CD4-positive, alpha-beta memory T cell (primary cell): ENCODE measurements around the gene CBARP. TPM values are rescaled to one million over a fixed set of nuclear protein-coding genes. Genes with fewer than 3 reads are reported as not detected.

Experiments used
- CTCF ChIA-PET: fragments of 350-600 bp; sonication (Branson Sonifier 250); formaldehyde crosslinking; loops from one replicate; lab custom pipeline; 2021; ENCODE audit warnings: inconsistent platforms; ENCODE audit not compliant: partially characterized antibody; lab: Charles Lee
- POLR2A ChIA-PET: fragments of 350-600 bp; sonication (Branson Sonifier 250); formaldehyde crosslinking; loops from one replicate; lab custom pipeline; 2021; ENCODE audit not compliant: partially characterized antibody; lab: Charles Lee
- DNase-seq, 5 donors: peaks; one replicate each; pipeline versions ENCODE4 v3.0.0 to v3.0.0-alpha.2; 2020 to 2022; ENCODE audit warnings: mixed read lengths in 1 of 5
- H3K27ac ChIP-seq: one replicate; pipeline ENCODE4 v1.7.0; 2013; ENCODE audit warnings: low read depth, low read length
- H3K27me3 ChIP-seq: 2 replicates; pipeline ENCODE4 v1.7.0; 2013; ENCODE audit warnings: mild to moderate bottlenecking, low read length, moderate library complexity; ENCODE audit not compliant: insufficient read depth
- H3K36me3 ChIP-seq: 2 replicates; pipeline ENCODE4 v1.7.0; 2013; ENCODE audit warnings: mild to moderate bottlenecking, low read length, moderate library complexity; ENCODE audit not compliant: insufficient read depth
- H3K4me1 ChIP-seq: 2 replicates; pipeline ENCODE4 v1.7.0; 2013; ENCODE audit warnings: mild to moderate bottlenecking, low read length, moderate library complexity; ENCODE audit not compliant: insufficient read depth
- H3K4me3 ChIP-seq, 2 donors: one replicate each; pipeline ENCODE4 v1.7.0; 2013; ENCODE audit warnings: low read length in 2 of 2, mild to moderate bottlenecking in 1 of 2
- H3K9me3 ChIP-seq, 2 donors: one replicate each; pipeline ENCODE4 v1.7.0; 2013; ENCODE audit warnings: low read length in 2 of 2, control low read depth in 1 of 2; ENCODE audit not compliant: control insufficient read depth in 1 of 2
- H3K27ac Mint-ChIP-seq, 7 donors: one replicate each; pipeline ENCODE4 v1.8.0; 2020 to 2021; ENCODE audit warnings: mixed read lengths in 7 of 7, mild to moderate bottlenecking in 6 of 7, inconsistent platforms in 3 of 7, moderate library complexity in 3 of 7
- H3K27me3 Mint-ChIP-seq, 2 donors: one replicate each; pipeline ENCODE4 v1.8.0; 2020 to 2021; ENCODE audit warnings: mixed read lengths in 2 of 2
- H3K36me3 Mint-ChIP-seq, 2 donors: one replicate each; pipeline ENCODE4 v1.8.0; 2020 to 2021; ENCODE audit warnings: mixed read lengths in 2 of 2, inconsistent platforms in 1 of 2, mild to moderate bottlenecking in 1 of 2
- H3K4me1 Mint-ChIP-seq, 4 donors: one replicate each; pipeline ENCODE4 v1.8.0; 2020 to 2021; ENCODE audit warnings: mixed read lengths in 4 of 4, mild to moderate bottlenecking in 1 of 4
- H3K4me3 Mint-ChIP-seq, 8 donors: one replicate each; pipeline ENCODE4 v1.8.0; 2020 to 2021; ENCODE audit warnings: mixed read lengths in 8 of 8, mild to moderate bottlenecking in 7 of 8, moderate library complexity in 6 of 8, inconsistent platforms in 3 of 8
- H3K9me3 Mint-ChIP-seq, 8 donors: one replicate each; pipeline ENCODE4 v1.8.0; 2020 to 2021; ENCODE audit warnings: mixed read lengths in 8 of 8, mild to moderate bottlenecking in 5 of 8, inconsistent platforms in 3 of 8, moderate library complexity in 1 of 8
- intact Hi-C: fragments of 100-400 bp; cut with micrococcal nuclease; formaldehyde crosslinking; loops from one replicate; pipeline ENCODE4 v1.15.1; 2023
- polyA plus RNA-seq, 2 donors: library from polyadenylated mRNA; unstranded; fragments of 300-500 nt; fragmentation: Illumina TruSeq; gene quantifications; one replicate each; pipeline ENCODE4 v1.2.3, GENCODE V29; 2021
- total RNA-seq, 2 experiments: library from RNA; stranded (reverse); gene quantifications; one replicate each; pipeline ENCODE4 v1.2.3, GENCODE V29; 2021

The CBARP gene
- total and polyA plus RNA-seq, 4 experiments from 2014 or later: not detected

GRCh38 chr19:1223018-1223855 lies 14.6 kb downstream of the CBARP start:
- Mint-ChIP-seq H3K36me3 (peaks cover 0 to 8% of the 10 kb centered on the region in 2 donors), H3K4me3 (no peak overlapping the region), H3K4me1 (no peaks in the 10 kb centered on the region), H3K27ac (no peak overlapping the region), H3K27me3 (no peaks in the 10 kb centered on the region), H3K9me3 (no peaks in the 10 kb centered on the region)
- H3K27ac ChIP-seq: no peak overlapping the region
- H3K36me3 ChIP-seq: peaks cover 15% of the 10 kb centered on the region
- H3K4me3 ChIP-seq: no peak overlapping the region
- H3K9me3 ChIP-seq: no peaks in the 10 kb centered on the region
- intact Hi-C loops: no loop called here
- no peak for DNase-seq
- H3K27me3 ChIP-seq: no peaks in the 10 kb centered on the region
- H3K4me1 ChIP-seq: no peaks in the 10 kb centered on the region
- ChIA-PET CTCF (no interaction called here), POLR2A (interaction anchor here (0.8 to 1.7 kb wide), 2 partner anchors 16 to 195 kb away, joined by 3 to 4 read pairs; no protein-coding TSS in a partner anchor)

GRCh38 chr19:1222394-1222793 lies 15.4 kb downstream of the CBARP start:
- Histone ChIP-seq H3K4me1 (no peaks in the 10 kb centered on the region), H3K36me3 (peaks cover 15% of the 10 kb centered on the region), H3K27ac (no peak overlapping the region), H3K4me3 (no peak overlapping the region), H3K27me3 (no peaks in the 10 kb centered on the region), H3K9me3 (no peaks in the 10 kb centered on the region)
- CTCF ChIA-PET: no interaction called here
- no peak overlapping the region for H3K4me3 Mint-ChIP-seq
- no peaks in the 10 kb centered on the region for H3K4me1 Mint-ChIP-seq
- peaks cover 0 to 11% of the 10 kb centered on the region in 2 donors for H3K36me3 Mint-ChIP-seq
- intact Hi-C loops: no loop called here
- POLR2A ChIA-PET: interaction anchor here (0.8 to 1.7 kb wide), 2 partner anchors 16 to 194 kb away, joined by 3 to 4 read pairs; no protein-coding TSS in a partner anchor
- DNase-seq: no peak
- no peaks in the 10 kb centered on the region for H3K9me3 Mint-ChIP-seq
- H3K27me3 Mint-ChIP-seq: no peaks in the 10 kb centered on the region
- H3K27ac Mint-ChIP-seq: no peak overlapping the region

GRCh38 chr19:1221904-1222255 lies 15.9 kb downstream of the CBARP start:
- no peaks in the 10 kb centered on the region for H3K27me3 Mint-ChIP-seq
- Histone ChIP-seq H3K9me3 (no peaks in the 10 kb centered on the region), H3K27ac (no peak overlapping the region), H3K4me1 (no peaks in the 10 kb centered on the region), H3K4me3 (no peak overlapping the region), H3K27me3 (no peaks in the 10 kb centered on the region), H3K36me3 (peaks cover 15% of the 10 kb centered on the region)
- H3K9me3 Mint-ChIP-seq: no peaks in the 10 kb centered on the region
- DNase-seq: no peak
- intact Hi-C loops: no loop called here
- peaks cover 0 to 11% of the 10 kb centered on the region in 2 donors for H3K36me3 Mint-ChIP-seq
- POLR2A ChIA-PET: interaction anchor here (0.8 kb wide), 1 partner anchor 193 kb away, joined by 3 read pairs; no protein-coding TSS in a partner anchor
- H3K4me3 Mint-ChIP-seq: no peak overlapping the region
- CTCF ChIA-PET: no interaction called here
- no peak overlapping the region for H3K27ac Mint-ChIP-seq
- peaks cover 0 to 4% (median 1%) of the 10 kb centered on the region in 4 donors for H3K4me1 Mint-ChIP-seq

- H3K4me3 ChIP-seq: no peak overlapping the region
- no peak overlapping the region for H3K27ac ChIP-seq
- ChIA-PET POLR2A (no interaction called here), CTCF (no interaction called here)
- H3K4me1 ChIP-seq: no peaks in the 10 kb centered on the region
- Mint-ChIP-seq H3K4me1 (peaks cover under 1 to 9% (median 2%) of the 10 kb centered on the region in 4 donors), H3K27ac (no peak overlapping the region), H3K4me3 (no peak overlapping the region), H3K36me3 (peaks cover 0 to 11% of the 10 kb centered on the region in 2 donors), H3K27me3 (no peaks in the 10 kb centered on the region), H3K9me3 (no peaks in the 10 kb centered on the region)
- no peak for DNase-seq
- no peaks in the 10 kb centered on the region for H3K9me3 ChIP-seq
- H3K27me3 ChIP-seq: no peaks in the 10 kb centered on the region
- intact Hi-C loops: no loop called here
- peaks cover 15% of the 10 kb centered on the region for H3K36me3 ChIP-seq
These were observed 16.6 kb downstream of the CBARP start for GRCh38 chr19:1220976-1221903.

- H3K9me3 ChIP-seq: no peaks in the 10 kb centered on the region
- POLR2A ChIA-PET: no interaction called here
- Mint-ChIP-seq H3K27me3 (no peaks in the 10 kb centered on the region), H3K4me1 (peaks cover 2 to 13% (median 4%) of the 10 kb centered on the region in 4 donors), H3K4me3 (no peak overlapping the region), H3K9me3 (no peaks in the 10 kb centered on the region), H3K36me3 (peaks cover 0 to 11% of the 10 kb centered on the region in 2 donors), H3K27ac (no peak overlapping the region)
- CTCF ChIA-PET: no interaction called here
- no peak overlapping the region for H3K27ac ChIP-seq
- peaks cover 15% of the 10 kb centered on the region for H3K36me3 ChIP-seq
- intact Hi-C loops: no loop called here
- H3K4me1 ChIP-seq: no peaks in the 10 kb centered on the region
- no peak for DNase-seq
- no peaks in the 10 kb centered on the region for H3K27me3 ChIP-seq
- H3K4me3 ChIP-seq: no peak overlapping the region
These were observed 17.3 kb downstream of the CBARP start for GRCh38 chr19:1220477-1220930.

GRCh38 chr19:1219786-1220476 lies 17.9 kb downstream of the CBARP start:
- H3K27ac Mint-ChIP-seq: no peak overlapping the region
- H3K27me3 Mint-ChIP-seq: no peaks in the 10 kb centered on the region
- no peak for DNase-seq
- intact Hi-C loops: no loop called here
- H3K9me3 Mint-ChIP-seq: no peaks in the 10 kb centered on the region
- peaks cover 2 to 13% (median 4%) of the 10 kb centered on the region in 4 donors for H3K4me1 Mint-ChIP-seq
- CTCF ChIA-PET: no interaction called here
- no peaks in the 10 kb centered on the region for H3K27me3 ChIP-seq
- H3K4me1 ChIP-seq: no peaks in the 10 kb centered on the region
- H3K36me3 Mint-ChIP-seq: peaks cover 0 to 8% of the 10 kb centered on the region in 2 donors
- no peak overlapping the region for H3K27ac ChIP-seq
- H3K4me3 ChIP-seq: no peak overlapping the region
- H3K4me3 Mint-ChIP-seq: no peak overlapping the region
- peaks cover 15% of the 10 kb centered on the region for H3K36me3 ChIP-seq
- POLR2A ChIA-PET: no interaction called here
- H3K9me3 ChIP-seq: no peaks in the 10 kb centered on the region
